ENCODE data around the gene SLC17A7. TPM values are rescaled to one million over a fixed set of nuclear protein-coding genes. Genes with fewer than 3 reads are reported as not detected.

The SLC17A7 gene
- total and polyA plus RNA-seq, 2 of the 13 experiments (the other 11 are each of a cell fraction or from before 2014, with no cell fraction given) = 0.32 TPM; not detected in 1

- Histone ChIP-seq H3K27me3 (ENCODE audit: control insufficient read depth in 1 of 2, insufficient read depth in 2 of 2, low read length in 2 of 2) (peaks cover 6 to 86% of the 10 kb centered on the region in 2 experiments; a peak in 4 of 5 replicates), H4K20me1 (ENCODE audit: insufficient read depth, low read length) (no peaks in the 10 kb centered on the region), H3K36me3 (replicated peaks in 1 of 2; ENCODE audit: control insufficient read depth in 1 of 2, insufficient read depth in 2 of 2, low read length in 2 of 2) (no peaks in the 10 kb centered on the region), H3K9me3 (ENCODE audit: low read length) (no peaks in the 10 kb centered on the region), H3K9ac (ENCODE audit: insufficient read depth, low read depth, low read length) (no peak overlapping the region), H3K4me2 (ENCODE audit: low read depth, low read length) (no peak overlapping the region), H3K27ac (ENCODE audit: extremely low read length, insufficient read depth, low read length) (no peak overlapping the region), H3K79me2 (ENCODE audit: insufficient read depth, low read length) (no peaks in the 10 kb centered on the region), H3K4me3 (replicated peaks in 1 of 3; ENCODE audit: insufficient read depth in 1 of 3, low read depth in 2 of 3, low read length in 3 of 3) (no peak overlapping the region), H2AFZ (ENCODE audit: low read length) (no peak overlapping the region), H3K4me1 (ENCODE audit: insufficient read depth, low read length) (peaks cover 11% of the 10 kb centered on the region)
- in situ Hi-C loops (cut with HindIII; ENCODE audit: extremely low pct_ligation_motif_present, low pct_unique_long_range_greater_than_20kb) = no loop called here
- TF ChIP-seq IKZF1 (IDR thresholded peaks at IDR 0.05) (no peak), MTF2 (CRISPR knock-in tag; IDR thresholded peaks at IDR 0.05; ENCODE audit: borderline replicate concordance) (no peak), SP140L (CRISPR knock-in tag; IDR thresholded peaks at IDR 0.05; ENCODE audit: borderline replicate concordance) (no peak), ZBTB33 (CRISPR knock-in tag; IDR thresholded peaks at IDR 0.05) (no peak)
- TF ChIP-seq, protein P1, sequence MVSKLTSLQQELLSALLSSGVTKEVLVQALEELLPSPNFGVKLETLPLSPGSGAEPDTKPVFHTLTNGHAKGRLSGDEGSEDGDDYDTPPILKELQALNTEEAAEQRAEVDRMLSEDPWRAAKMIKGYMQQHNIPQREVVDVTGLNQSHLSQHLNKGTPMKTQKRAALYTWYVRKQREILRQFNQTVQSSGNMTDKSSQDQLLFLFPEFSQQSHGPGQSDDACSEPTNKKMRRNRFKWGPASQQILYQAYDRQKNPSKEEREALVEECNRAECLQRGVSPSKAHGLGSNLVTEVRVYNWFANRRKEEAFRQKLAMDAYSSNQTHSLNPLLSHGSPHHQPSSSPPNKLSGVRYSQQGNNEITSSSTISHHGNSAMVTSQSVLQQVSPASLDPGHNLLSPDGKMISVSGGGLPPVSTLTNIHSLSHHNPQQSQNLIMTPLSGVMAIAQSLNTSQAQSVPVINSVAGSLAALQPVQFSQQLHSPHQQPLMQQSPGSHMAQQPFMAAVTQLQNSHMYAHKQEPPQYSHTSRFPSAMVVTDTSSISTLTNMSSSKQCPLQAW (CRISPR knock-in tag; IDR thresholded peaks at IDR 0.05) = no peak
- intact Hi-C loops (cut with micrococcal nuclease; ENCODE audit: unreplicated experiment) = no loop called here
- no TSS peak for BruUV-seq (replicated peaks)
- ChIA-PET CTCF (ENCODE audit: low intra/inter-chr PET ratio, low total read pairs) (interaction anchor here (1.9 kb wide), 1 partner anchor 39 kb away, joined by 16 read pairs; no protein-coding TSS in a partner anchor), POLR2A (no interaction called here)
- DNase-seq (ENCODE audit: low spot score) (no peak), ATAC-seq (no peak), FAIRE-seq (no peak)
- WGBS (ENCODE audit: low lambda C conversion rate) = 47% methylated on average over 18 of the region's 29 CpGs
Measured at GRCh38 chr19:49431330-49431749, 10.0 kb downstream of the SLC17A7 start.
